ENCODE data around the gene LRRC4C. TPM values are rescaled to one million over a fixed set of nuclear protein-coding genes. Genes with fewer than 3 reads are reported as not detected.

Gene LRRC4C
- total and polyA plus RNA-seq, 10 of the 15 experiments (the other 5 are each of a cell fraction or from before 2014, with no cell fraction given): 1.5 TPM; not detected in 9

DNA sequence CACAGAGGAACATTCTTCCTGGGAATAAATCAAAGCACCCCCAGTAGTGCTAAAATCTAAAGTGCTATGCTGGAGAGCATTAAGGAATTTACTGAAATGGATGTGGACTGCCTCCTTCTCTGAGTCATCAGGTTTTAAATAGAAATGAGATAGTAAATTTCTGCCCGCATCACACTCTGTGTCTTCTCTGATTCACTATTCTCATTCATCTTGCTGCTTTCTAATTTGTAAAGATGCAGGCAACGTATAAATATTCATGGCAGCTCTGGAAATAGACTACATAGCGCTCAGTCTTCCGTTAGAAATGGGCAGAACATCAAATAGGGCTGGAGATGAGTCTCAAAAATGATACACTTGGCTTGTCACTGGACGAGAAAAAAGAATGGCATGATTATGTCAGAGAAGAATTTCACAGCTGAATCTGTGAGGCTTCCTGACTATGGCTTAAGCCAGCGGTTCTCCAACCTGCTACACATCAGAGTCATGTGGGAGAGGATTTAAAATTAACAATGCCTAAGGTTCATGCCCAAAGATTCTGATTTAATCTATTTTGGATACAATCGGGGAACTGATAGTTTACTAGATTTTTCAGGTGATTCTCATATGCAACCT, 178.2 kb downstream of the LRRC4C start:
- H3K4me2 ChIP-seq (ENCODE audit: control insufficient read depth, insufficient read depth): no peak overlapping the region
- no peak for ATAC-seq
- SMC1A ChIA-PET (ENCODE audit: uncharacterized antibody, unreplicated experiment): no interaction called here
- WGBS (ENCODE audit: insufficient coverage, insufficient replicate concordance, low lambda C conversion rate, missing lambda C conversion rate): 14% methylated on average over 7 of the region's 7 CpGs
- no TSS peak for BruUV-seq (replicated peaks)
- POLR2A ChIA-PET: no interaction called here
- no peak overlapping the region for H2AFZ ChIP-seq (ENCODE audit: control insufficient read depth, low read depth, low read length)
- H3K4me3 ChIP-seq: no peak overlapping the region
- RAD21 ChIA-PET (ENCODE audit: unreplicated experiment): no interaction called here
- FAIRE-seq: no peak
- no peaks in the 10 kb centered on the region for H3K36me3 ChIP-seq (ENCODE audit: control insufficient read depth in 2 of 2, insufficient read depth in 2 of 2, low read length in 1 of 2)
- H3K9me3 ChIP-seq (replicated peaks; ENCODE audit: control insufficient read depth, insufficient read depth, low read length): no peaks in the 10 kb centered on the region
- no peak for DNase-seq (ENCODE audit: low read depth, low spot score)
- no peaks in the 10 kb centered on the region for H3K27me3 ChIP-seq (replicated peaks in 1 of 2; ENCODE audit: control insufficient read depth in 2 of 2, insufficient read depth in 2 of 2, low read length in 1 of 2)
- no peak overlapping the region for H3K27ac ChIP-seq (ENCODE audit: control insufficient read depth, insufficient read depth)
- H3K4me1 ChIP-seq (ENCODE audit: control insufficient read depth, insufficient read depth, low read length): no peaks in the 10 kb centered on the region
- CTCF ChIA-PET: no interaction called here
- H3K79me2 ChIP-seq (ENCODE audit: control insufficient read depth, insufficient read depth, low read length): no peaks in the 10 kb centered on the region
- H3K9ac ChIP-seq (ENCODE audit: control insufficient read depth, insufficient read depth, low read length): no peak overlapping the region
- TF ChIP-seq, protein P1, sequence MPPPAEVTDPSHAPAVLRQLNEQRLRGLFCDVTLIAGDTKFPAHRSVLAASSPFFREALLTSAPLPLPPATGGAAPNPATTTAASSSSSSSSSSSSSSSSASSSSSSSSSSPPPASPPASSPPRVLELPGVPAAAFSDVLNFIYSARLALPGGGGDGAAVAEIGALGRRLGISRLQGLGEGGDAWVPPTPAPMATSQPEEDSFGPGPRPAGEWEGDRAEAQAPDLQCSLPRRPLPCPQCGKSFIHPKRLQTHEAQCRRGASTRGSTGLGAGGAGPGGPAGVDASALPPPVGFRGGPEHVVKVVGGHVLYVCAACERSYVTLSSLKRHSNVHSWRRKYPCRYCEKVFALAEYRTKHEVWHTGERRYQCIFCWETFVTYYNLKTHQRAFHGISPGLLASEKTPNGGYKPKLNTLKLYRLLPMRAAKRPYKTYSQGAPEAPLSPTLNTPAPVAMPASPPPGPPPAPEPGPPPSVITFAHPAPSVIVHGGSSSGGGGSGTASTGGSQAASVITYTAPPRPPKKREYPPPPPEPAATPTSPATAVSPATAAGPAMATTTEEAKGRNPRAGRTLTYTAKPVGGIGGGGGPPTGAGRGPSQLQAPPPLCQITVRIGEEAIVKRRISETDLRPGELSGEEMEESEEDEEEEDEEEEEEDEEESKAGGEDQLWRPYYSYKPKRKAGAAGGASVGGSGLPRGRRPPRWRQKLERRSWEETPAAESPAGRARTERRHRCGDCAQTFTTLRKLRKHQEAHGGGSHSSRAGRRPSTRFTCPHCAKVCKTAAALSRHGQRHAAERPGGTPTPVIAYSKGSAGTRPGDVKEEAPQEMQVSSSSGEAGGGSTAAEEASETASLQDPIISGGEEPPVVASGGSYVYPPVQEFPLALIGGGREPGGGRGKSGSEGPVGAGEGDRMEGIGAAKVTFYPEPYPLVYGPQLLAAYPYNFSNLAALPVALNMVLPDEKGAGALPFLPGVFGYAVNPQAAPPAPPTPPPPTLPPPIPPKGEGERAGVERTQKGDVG (CRISPR knock-in tag; IDR thresholded peaks at IDR 0.05): no peak
- no peak for TF ChIP-seq ZNF207 (IDR thresholded peaks at IDR 0.05; ENCODE audit: borderline replicate concordance)
- no peak for TF ChIP-seq HDAC6 (IDR thresholded peaks at IDR 0.05; ENCODE audit: unreplicated experiment)
- no peak for TF ChIP-seq PAX8 (IDR thresholded peaks at IDR 0.05)
- no peak for TF ChIP-seq SP1 (IDR thresholded peaks at IDR 0.05; ENCODE audit: low read depth, low read length)
- no peak for TF ChIP-seq MTA3 (IDR thresholded peaks at IDR 0.05; ENCODE audit: borderline replicate concordance, low read length)
- no peak for TF ChIP-seq NRF1 (conservative IDR thresholded peaks at IDR 0.05; ENCODE audit: low read depth, low read length)
- no peak for TF ChIP-seq CBX3 (IDR thresholded peaks at IDR 0.05; ENCODE audit: borderline replicate concordance, low read depth)
- TF ChIP-seq BCLAF1 (IDR thresholded peaks at IDR 0.05): no peak
- no peak for TF ChIP-seq RAD21 (IDR thresholded peaks at IDR 0.05; ENCODE audit: insufficient read depth, low read depth, low read length)
- no peak for TF ChIP-seq HCFC1 (IDR thresholded peaks at IDR 0.05; ENCODE audit: low read length)
- TF ChIP-seq EZH2 (IDR thresholded peaks at IDR 0.05; ENCODE audit: borderline replicate concordance, control insufficient read depth, low read depth, low read length): no peak
- no peak for TF ChIP-seq MXI1 (IDR thresholded peaks at IDR 0.05; ENCODE audit: low read depth, low read length)
- TF ChIP-seq CHD1 (IDR thresholded peaks at IDR 0.05; ENCODE audit: low read depth, low read length): no peak
- no peak for TF ChIP-seq RCOR1 (conservative IDR thresholded peaks at IDR 0.05; ENCODE audit: low read depth, low read length)
- no peak for TF ChIP-seq RELB (IDR thresholded peaks at IDR 0.05; ENCODE audit: low read depth)
- TF ChIP-seq STAT1 (conservative IDR thresholded peaks at IDR 0.05): no peak
- intact Hi-C loops (cut with micrococcal nuclease; ENCODE audit: unreplicated experiment): loop anchor here (5.0 kb wide), 1 partner anchor 51 kb away; no protein-coding TSS in a partner anchor
- in situ Hi-C loops (cut with MboI): no loop called here
- H4K20me1 ChIP-seq (ENCODE audit: control insufficient read depth, insufficient read depth): no peaks in the 10 kb centered on the region
